Measurements from ENCODE around the gene TAF9B.
"Not testable (repeated sequence)": the region's sequence is repeated elsewhere in the genome, so short reads cannot be mapped to it uniquely, and the experiment has no call there.

TAF9B gene, protein sequence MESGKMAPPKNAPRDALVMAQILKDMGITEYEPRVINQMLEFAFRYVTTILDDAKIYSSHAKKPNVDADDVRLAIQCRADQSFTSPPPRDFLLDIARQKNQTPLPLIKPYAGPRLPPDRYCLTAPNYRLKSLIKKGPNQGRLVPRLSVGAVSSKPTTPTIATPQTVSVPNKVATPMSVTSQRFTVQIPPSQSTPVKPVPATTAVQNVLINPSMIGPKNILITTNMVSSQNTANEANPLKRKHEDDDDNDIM

DNA sequence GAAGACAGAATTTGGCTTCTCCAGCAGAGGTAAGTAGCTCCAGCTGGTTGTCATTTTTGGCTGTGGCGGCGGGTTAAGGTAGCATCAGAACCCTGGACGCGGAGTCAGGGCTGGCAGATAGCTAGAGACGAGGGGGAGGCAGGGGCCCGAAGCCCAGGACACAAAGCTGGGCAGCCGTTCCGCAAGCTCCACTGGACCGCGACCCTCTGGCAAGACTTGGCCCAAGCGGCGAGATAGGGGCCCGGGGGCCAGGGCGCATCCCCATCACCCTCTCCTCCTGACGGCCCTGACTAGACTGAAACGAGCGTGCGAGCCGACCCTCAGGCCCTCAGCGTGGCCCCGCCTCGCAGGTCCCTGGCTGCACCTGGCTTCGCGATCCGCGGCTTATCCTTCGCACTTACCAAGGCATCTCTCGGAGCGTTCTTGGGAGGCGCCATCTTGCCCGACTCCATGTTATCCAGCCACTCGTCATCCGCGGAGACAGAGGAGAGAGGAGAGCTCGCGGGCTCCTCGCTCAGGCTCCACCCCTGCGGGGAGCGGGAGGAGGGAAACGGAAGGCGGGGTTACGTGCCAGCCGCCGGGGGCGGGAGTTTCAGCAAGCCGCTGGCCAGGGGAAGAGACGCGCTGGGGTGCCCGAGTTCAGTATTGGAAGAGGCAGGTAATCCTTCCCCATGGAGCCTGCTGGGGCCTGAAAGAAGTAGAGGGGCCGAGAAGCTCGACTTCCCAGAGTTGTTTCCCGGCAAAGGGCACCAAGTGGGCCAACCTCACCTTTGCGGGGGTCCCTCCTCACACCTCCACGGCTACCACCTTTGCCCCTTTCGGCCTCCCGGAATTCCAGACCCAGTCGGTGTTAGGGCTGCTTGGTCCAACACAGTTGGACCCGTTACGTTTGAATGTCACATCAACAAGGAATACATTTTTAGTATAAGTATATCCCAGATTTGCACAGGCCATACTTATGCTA, at the start of gene TAF9B:
TAF9B (minus strand) TSS at position 491 of the 964 bp plus-strand sequence; CDS start at position 452, 39 bp downstream.
- peak; percentile 54 for DNase-seq (ENCODE audit: low read depth, low spot score)

DNA sequence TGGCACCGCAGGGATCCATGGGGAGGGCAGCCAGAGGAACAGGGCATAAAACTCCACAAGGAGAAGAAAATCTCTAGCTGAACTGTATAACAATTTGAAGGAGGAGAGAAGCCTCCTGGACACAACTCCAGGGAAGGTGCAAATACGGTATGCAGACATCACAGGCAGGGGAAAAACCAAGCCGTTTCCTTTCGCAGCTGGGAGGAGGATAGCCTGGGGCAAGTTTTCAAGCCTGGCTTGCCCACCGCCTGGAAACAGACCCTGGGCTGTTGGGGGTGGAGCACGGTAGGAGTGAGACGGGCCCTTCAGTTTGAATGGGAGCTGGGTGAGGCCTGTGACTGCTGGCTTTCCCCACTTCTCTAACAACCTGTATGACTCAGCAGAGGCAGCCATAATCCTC, 43.4 kb upstream of the TAF9B start:
- no peak for DNase-seq (ENCODE audit: low read depth, low spot score)

- no peak for DNase-seq (ENCODE audit: low read depth, low spot score)
These were observed 41.9 kb upstream of the TAF9B start for GRCh38 chrX:78181307-78181706.

- DNase-seq (ENCODE audit: low read depth, low spot score): no peak
These were observed 28.6 kb upstream of the TAF9B start for GRCh38 chrX:78168065-78168464.

GRCh38 chrX:78165425-78165824, 26.0 kb upstream of the TAF9B start:
- no peak for DNase-seq (ENCODE audit: low read depth, low spot score)

DNA sequence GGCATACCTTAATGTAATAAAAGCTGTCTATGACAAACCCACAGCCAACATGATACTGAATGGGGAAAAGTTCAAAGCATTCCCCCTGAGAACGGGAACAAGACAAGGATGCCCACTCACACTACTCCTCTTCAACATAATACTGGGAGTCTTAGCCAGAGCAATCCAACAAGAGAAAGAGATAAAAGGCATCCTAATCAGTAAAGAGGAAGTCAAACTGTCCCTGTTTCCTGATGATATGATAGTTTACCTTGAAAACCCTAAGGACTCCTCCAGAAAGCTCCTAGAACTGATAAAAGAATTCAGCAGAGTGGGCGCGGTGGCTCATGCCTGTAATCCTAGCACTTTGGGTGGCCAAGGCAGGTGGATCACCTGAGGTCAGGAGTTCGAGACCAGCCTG, 23.7 kb upstream of the TAF9B start:
- DNase-seq (ENCODE audit: low read depth, low spot score): not testable (repeated sequence)

DNA sequence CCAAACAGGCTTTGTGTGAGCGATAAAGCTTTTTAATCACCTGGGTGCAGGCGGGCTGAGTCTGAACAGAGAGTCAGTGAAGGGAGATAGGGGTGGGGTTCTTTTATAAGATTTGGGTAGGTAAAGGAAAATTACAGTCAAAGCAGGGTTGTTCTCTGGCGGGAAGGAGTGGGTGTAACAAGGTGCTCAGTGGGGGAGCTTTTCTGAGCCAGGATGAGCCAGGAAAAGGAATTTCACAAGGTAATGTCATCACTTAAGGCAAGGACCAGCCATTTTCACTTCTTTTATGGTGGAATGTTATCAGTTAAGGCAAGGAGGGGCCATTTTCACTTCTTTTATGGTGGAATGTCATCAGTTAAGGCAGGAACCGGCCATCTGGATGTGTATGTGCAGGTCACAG, 21.3 kb upstream of the TAF9B start:
- not testable (repeated sequence) for DNase-seq (ENCODE audit: low read depth, low spot score)

DNA sequence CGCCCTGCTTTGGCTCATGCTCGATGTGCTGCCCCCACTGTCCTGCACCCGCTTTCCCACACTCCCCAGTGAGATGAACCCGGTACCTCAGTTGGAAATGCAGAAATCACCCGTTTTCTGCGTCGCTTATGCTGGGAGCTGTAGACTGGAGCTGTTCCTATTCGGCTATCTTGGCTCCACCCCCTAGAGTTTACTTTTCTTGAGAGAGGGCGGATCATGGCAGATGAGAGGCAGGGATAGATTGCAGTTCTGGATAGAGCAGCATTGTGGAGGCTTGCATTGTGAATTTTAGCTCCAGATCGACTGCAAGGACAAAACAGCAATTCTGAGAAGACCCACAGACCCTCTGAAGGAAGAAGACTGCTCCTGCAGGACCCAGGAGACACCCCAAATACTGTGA, 18.4 kb upstream of the TAF9B start:
- not testable (repeated sequence) for DNase-seq (ENCODE audit: low read depth, low spot score)

DNA sequence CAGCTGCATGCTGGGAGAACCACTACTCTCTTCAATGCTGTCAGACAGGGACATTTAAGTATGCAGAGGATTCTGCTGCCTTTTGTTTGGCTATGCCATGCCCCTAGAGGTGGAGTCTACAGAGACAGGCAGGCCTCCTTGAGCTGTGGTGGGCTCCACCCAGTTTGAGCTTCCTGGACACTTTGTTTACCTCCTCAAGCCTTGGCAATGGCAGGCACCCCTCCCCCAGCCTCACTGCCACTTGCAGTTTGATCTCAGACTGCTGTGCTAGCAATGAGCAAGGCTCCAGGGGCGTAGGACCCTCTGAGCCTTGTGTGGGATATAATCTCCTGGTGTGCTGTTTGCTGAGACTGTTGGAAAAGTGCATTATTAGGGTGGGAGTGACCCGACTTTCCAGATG, 17.9 kb upstream of the TAF9B start:
- not testable (repeated sequence) for DNase-seq (ENCODE audit: low read depth, low spot score)

DNA sequence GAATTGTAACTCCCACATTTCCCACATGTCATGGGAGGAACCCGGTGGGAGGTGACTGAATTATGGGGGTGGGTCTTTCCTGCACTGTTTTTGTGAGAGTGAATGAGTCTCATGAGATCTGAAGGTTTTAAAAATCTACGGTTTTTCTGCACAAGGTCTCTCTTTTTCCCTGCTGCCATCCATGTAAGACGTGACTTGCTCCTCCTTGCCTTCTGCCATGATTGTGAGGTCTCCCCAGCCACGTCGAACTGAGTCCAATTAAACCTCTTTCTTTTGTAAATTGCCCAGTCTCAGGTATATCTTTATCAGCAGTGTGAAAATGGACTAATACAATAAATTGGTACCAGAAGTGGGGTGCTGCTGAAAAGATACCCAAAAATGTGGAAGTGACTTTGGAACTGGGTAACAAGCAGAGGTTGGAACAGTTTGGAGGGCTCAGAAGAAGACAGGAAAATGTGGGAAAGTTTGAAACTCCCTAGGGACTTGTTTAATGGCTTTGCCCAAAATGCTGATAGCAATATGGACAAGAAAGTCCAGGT, 7.6 kb upstream of the TAF9B start:
- not testable (repeated sequence) for DNase-seq (ENCODE audit: low read depth, low spot score)

- no peak for DNase-seq (ENCODE audit: low read depth, low spot score)
These were observed 756 bp upstream of the TAF9B start for GRCh38 chrX:78140206-78140605.

- DNase-seq (ENCODE audit: low read depth, low spot score): no peak
These were observed 6.1 kb downstream of the TAF9B start for GRCh38 chrX:78133238-78133960.

GRCh38 chrX:78131117-78131516, 8.3 kb downstream of the TAF9B start:
- DNase-seq (ENCODE audit: low read depth, low spot score): no peak

DNA sequence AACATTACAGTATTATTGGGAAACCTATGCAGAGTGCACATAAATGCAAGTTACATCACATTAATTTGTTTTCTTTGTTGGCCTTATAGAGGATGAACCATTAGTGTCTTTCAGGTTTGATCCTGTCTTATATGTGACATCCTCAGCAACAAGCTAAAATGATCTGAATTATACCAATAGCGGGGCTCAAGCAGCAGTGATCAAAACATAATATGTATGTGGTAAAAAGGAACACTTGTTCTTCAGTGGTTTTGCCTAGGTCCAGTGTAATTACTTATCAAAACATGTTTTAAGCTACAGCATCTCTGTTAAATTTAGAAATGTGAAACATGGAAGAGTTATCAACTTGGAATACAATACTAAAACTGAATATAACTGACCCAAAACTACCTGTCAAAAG, 9.1 kb downstream of the TAF9B start:
- no peak for DNase-seq (ENCODE audit: low read depth, low spot score)

DNA sequence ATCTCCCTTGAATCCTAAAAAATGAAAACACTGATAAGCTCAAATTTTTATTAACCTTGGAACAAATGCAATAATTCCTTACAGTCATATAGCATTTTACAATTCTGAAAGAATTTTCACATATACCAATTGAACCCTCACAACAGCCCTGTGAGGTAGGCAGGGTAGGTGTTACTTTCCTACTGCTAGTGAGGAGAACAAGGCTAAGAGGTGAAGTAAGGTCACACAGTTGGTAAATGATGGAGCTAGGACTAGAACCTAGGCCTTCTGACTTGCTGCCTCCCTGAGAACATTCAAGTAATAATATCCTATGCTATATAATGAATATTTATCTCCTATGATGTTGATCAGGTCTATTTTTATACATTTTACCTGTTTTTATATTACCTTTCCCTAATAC, 9.7 kb downstream of the TAF9B start:
- DNase-seq (ENCODE audit: low read depth, low spot score): no peak

GRCh38 chrX:78125781-78126180, 13.7 kb downstream of the TAF9B start:
- DNase-seq (ENCODE audit: low read depth, low spot score): not testable (repeated sequence)

DNA sequence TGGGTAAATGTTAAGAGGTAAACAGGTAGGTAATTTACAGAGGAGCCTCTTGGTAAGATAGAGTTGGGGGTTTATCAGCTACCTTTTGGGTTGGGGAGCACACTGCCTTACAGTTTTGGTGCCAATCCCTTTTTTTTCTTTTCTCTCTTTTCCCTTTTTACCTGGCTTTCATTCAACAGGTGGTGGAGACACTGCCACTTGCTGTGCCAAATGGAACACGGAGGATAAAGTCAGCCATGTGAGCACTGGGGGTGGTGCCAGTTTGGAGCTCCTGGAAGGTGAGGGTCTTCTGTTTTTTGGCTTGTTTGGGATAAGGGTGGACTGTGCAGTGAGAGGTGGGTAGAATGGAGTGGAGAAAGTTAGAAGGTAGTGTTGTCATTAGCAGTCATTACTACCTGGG, 14.3 kb downstream of the TAF9B start:
- no peak for DNase-seq (ENCODE audit: low read depth, low spot score)

- no peak for DNase-seq (ENCODE audit: low read depth, low spot score)
These were observed 15.1 kb downstream of the TAF9B start for GRCh38 chrX:78124307-78124706.

DNA sequence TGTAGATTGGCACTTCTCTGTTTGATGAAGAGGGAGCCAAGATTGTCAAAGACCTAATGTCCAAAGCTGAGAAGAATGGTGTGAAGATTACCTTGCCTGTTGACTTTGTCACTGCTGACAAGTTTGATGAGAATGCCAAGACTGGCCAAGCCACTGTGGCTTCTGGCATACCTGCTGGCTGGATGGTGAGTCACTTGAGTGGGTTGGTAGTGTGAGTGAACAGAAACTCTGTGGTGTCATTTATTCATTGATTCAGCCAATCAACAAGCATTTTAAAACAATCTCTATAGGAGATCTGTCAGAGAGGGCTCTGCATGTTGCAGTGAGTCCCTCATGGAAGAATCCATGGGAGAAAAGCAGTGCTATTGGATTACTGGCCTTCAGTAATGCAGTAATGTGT, 16.3 kb downstream of the TAF9B start:
- no peak for DNase-seq (ENCODE audit: low read depth, low spot score)

- DNase-seq (ENCODE audit: low read depth, low spot score): no peak
These were observed 19.8 kb downstream of the TAF9B start for GRCh38 chrX:78119521-78120227.

GRCh38 chrX:78118628-78119027, 20.8 kb downstream of the TAF9B start:
- no peak for DNase-seq (ENCODE audit: low read depth, low spot score)
